Endometrial microvascular endothelial cells (primary cell): Measurements from ENCODE around the gene GPRASP3. TPM values are rescaled to one million over a fixed set of nuclear protein-coding genes. Genes with fewer than 3 reads are reported as not detected.
"Not testable (repeated sequence)": the region's sequence is repeated elsewhere in the genome, so short reads cannot be mapped to it uniquely, and the experiment has no call there.

Source experiments
- in situ Hi-C: cut with HindIII; loops from 2 replicates; pipeline ENCODE4 v1.10.0; 2017; ENCODE audit warnings: low sequenced_read_pairs, low pct_unique_long_range_greater_than_20kb; ENCODE audit errors: inconsistent ontology term
- total RNA-seq: library from RNA; depleted of rRNA; stranded (reverse); fragments of >200 nt; gene quantifications from one replicate; pipeline ENCODE4 v1.2.3, GENCODE V29; 2015; ENCODE audit errors: inconsistent ontology term

Gene GPRASP3, protein sequence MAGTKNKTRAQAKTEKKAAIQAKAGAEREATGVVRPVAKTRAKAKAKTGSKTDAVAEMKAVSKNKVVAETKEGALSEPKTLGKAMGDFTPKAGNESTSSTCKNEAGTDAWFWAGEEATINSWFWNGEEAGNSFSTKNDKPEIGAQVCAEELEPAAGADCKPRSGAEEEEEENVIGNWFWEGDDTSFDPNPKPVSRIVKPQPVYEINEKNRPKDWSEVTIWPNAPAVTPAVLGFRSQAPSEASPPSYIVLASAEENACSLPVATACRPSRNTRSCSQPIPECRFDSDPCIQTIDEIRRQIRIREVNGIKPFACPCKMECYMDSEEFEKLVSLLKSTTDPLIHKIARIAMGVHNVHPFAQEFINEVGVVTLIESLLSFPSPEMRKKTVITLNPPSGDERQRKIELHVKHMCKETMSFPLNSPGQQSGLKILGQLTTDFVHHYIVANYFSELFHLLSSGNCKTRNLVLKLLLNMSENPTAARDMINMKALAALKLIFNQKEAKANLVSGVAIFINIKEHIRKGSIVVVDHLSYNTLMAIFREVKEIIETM
- 4.0 TPM for total RNA-seq

DNA sequence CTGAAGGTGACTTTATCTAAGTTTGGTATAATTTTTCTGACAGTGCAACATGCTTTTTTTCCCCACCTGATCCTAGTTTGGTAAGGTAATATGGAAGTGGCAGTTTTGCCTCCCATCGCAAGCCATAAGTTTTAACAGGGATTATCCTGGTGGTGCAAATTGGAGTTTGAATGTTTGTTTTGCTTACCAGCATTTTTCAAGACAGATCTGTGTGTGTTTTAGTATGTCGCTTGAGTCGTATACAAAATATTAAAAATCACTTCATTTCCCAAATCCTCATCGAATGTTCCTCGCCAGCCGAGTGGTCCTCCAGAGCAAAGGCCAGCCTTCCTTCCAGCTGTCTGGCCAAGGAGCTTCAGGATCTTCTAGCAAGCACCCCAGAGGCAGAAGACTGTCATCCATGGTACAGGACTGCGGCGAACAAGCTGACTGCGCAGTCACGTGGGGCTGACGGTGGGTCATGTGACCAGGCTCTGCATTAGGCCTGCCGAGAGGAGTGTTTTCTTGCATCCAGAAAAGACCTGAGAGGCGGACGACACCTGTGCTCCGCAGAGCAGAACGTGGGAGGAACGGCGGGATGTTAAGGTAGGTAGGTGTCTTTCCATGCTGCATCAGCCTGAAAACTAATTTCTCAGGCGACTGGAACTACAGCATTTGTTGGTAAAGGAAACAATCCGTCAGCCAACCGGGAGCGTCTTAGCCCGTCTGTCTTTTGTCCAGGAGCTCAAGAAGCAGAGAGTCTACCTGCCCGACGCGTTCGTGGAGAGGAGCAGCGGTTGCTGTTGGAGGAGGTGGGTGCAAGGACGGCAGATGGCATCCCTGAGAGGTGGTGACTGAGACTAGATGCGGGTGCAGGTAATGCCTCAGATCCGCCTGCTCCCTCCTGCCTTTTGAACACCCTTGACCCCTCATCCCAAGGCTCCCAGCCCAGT is at the start of gene GPRASP3:
Gene GPRASP3, plus strand, starts transcription at position 507 of the 932 bp plus-strand sequence. CDS start 28,253 bp downstream, outside the sequence.
- in situ Hi-C loops: no loop called here

DNA sequence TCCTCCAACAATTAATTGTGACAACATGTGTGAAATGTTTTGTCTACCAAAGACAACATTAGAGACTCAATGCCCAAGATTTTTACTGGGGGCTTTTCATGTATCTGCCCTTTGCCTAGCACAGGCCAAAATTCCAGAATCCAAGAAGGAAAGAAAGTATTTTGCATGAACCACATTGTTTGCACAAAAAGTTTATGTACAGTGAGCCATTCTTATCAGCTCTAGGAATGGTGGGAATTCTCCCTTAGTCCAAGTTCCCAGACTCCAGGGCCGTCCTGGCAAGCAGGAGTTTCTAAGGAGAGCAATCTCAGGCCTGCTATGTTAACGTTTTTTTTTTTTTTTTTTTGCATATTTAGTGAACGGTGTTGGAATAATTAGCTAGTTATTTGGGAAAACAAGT is 47.7 kb upstream of the GPRASP3 start:
- in situ Hi-C loops: no loop called here

DNA sequence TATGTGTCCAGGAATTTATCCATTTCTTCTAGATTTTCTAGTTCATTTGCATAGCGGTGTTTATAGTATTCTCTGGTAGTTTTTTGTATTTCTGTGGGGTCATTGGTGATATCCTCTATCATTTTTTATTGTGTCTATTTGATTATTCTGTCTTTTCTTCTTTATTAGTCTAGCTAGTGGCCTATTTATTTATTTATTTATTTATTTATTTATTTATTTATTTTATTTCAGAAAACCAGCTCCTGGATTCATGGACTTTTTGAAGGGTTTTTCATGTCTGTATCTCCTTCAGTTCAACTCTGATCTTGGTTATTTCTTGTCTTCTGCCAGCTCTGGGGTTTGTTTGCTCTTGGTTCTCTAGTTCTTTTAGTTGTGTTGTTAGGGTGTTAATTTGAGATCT is 43.1 kb upstream of the GPRASP3 start:
- in situ Hi-C loops: not testable (repeated sequence)

DNA sequence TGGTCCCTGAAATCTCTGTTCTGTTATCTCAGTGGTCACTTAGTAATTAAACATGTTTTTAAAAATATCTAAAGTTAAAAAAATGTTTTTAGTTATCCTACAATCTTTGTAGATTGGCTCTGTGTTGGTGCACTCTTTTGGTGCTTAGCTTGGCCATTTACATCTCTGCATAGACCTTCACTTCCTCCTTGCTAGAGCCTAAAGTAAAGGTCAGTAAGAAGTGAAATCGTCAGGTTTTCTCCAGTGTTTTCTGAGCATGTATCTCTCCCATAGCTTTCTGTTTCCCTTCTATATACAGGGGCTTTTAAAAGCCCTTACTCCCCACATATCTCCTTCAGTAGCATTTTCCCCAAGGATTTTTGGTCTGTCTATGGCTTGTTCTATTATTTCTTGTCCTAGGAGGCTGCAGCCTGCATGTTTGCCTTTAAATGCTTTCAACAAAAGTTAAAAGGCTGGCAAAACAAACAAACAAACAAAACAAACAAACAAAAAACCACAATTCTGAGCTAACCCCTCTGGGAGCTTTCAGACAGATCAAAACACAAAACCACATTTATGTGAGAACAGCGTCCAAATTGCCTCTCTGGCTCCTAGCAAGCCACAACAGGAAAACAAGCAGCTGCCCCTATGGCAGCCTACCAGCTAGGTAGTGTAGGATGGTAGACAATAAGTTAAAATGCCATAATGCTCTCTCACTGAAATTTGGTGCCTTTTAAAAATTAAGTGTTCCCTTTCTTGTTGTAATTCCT is 35.6 kb upstream of the GPRASP3 start:
- in situ Hi-C loops: no loop called here

DNA sequence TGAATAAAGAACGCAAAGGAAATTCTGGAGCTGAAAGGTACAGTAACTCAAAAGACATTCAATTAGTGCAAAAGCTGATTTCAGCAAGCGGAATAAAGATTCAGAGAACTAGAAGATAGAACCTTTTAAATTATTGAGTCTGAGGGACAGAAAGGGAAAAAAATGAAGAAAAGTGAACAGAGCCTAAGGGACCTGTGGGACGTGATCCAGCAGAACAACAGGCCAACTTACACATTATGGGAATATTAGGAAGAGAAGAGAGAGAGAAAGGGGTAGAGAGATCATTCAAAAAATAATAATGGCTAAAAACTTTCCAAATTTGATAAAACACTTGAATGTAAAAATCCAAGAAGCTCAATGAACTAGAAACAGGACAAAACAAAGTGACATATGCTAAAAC is 25.8 kb upstream of the GPRASP3 start:
- in situ Hi-C loops: no loop called here

DNA sequence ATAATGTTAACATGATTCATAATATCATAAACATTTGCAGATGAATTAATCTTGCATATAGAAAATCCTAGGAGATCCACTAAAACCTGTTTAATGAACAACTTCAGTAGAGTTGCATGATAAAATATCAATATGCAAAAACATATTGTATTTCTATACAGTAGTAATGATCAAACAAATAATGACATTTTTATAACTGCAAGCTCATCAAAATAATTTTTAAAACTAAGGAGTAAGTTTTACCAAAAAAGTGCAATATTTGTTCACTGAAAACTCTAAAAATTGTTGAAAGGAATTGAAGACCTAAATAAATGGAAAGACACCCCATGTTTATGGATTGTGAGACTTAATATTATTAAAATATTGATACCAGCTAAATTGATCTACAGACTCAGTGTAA is 24.2 kb upstream of the GPRASP3 start:
- in situ Hi-C loops: no loop called here

DNA sequence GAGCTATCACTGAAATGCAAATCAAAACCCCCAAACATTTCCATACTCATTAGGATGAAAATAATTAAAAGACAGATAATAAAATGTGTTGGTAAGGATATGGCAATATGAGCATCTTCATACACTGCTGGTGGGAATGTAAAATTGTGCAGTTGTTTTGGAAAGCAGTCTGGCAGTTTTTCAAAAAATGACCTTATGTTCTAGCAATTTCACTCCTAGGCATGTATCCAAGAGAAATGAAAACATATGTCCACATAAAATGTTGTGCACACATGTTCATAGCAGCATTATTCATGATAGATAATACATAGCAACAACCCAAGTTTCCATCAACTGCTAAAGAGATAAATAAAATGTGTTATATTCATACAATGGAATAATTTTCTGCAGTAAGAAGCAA is 23.0 kb upstream of the GPRASP3 start:
- in situ Hi-C loops: no loop called here

DNA sequence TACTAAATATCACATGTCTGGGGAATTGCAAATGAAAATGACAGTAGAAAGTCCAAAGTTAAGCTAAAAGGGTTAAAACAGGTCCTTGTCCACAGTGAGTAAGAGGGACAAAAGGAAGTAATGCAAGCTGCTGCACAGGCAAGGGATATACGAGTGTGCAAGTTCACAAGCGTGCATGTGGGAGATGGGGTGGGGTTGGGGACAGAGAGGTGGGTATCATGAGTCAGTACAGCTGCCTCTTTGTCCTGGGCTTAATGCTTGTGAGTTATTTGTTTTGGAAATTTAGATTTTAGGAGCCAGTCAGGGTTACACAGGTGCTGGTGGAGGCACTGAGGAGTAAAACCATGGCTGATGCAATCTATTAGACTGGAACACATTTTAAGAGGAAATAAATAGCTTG is 11.6 kb upstream of the GPRASP3 start:
- in situ Hi-C loops: no loop called here

DNA sequence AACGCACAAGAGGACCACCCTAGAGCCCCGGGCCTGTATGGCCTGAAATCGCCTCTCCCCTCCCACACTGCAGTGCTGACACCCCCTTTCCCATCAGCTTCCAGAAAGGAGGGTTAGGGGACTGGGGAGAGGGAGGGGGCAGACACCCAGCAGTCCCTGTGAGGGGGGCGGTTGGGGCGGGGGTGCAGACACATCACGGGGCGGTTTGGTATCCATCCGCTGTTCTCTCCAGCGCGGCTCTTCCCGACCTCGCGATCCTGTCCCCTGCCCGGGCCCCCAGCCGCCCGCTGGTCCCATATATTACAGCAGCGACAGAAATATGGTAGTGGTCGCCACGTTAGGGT is 8.7 kb upstream of the GPRASP3 start:
- in situ Hi-C loops: no loop called here

DNA sequence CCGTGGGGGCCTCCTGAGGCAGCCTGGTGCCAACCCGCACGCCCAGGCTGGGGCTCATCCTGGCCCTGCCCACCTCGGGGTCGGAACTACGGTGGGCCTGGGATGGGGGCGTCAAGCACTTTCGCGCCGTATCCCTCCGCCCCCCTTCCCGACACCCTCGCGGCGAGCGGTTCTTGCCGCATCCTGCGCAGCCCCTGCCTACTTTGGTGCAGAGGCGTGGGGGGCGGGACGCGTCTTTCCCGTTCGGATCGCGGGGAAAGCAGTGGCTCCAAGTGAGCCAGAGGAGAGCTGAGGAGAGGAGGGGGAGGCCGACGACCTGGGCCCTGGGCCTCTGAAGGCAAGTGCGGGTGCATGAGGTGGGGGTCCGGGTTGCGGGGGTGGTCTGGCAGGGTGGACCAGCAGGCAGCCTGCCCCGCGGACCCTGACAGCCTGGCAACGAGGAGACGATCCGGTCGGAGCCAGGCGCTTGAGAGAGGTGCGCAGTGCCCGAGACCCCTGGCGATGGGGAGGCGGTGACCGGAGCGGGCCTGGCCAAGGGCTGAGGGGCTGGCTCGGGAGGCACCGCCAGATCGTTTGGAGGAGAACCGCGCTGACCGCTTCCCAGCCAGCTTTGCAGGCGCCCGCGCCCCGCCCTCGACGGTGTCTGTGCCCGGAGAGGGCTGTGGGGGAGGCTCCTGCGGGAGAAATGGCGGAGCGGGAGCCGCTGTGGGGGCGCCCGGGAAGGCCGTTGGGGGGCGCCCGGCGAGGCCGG is 8.2 kb upstream of the GPRASP3 start, which contains the start of gene GPRASP2:
Gene GPRASP2, plus strand, starts transcription at position 233 of the 751 bp plus-strand sequence. CDS start 2,422 bp downstream, outside the sequence.
- in situ Hi-C loops: no loop called here

DNA sequence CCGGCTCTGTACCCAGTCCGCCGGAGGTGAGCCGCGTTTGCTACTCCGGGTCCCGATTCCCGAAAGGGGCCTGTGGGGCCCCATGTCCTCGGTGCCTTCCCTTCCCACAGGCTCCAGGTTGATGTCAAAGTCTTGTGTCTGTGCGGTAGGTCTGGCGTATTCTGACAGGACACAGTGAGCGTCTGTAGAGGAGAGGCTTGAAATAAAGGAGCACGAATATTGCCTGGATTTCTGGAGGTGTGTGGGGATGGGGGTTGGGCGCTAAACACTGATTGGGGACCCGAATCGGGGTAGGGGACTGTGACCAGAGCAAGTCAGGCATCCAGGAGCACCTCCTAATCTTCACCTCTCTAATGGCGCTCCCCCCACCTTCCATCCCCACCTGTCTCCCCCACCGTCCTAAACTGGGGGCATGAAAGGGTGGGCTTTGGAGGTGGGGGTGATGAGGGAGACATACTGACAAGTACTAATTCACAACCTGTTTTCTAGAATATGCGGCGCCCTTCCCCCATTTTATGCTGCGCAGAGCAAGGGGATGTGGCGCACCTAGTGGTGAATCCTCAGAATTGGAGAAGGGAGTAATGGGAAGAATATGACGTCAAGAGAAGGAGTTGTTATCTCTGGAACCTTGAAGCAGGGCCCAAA is 7.4 kb upstream of the GPRASP3 start:
- in situ Hi-C loops: no loop called here

DNA sequence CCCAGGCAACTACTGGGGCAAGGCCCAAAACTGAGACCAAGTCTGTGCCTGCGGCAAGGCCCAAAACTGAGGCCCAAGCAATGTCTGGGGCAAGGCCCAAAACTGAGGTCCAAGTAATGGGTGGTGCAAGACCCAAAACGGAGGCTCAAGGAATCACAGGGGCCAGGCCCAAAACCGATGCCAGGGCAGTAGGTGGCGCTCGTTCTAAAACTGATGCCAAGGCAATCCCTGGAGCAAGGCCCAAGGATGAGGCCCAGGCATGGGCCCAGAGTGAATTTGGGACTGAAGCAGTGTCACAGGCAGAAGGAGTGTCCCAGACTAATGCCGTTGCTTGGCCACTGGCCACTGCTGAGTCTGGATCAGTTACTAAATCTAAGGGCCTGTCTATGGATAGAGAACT is 5.5 kb upstream of the GPRASP3 start:
- in situ Hi-C loops: no loop called here

DNA sequence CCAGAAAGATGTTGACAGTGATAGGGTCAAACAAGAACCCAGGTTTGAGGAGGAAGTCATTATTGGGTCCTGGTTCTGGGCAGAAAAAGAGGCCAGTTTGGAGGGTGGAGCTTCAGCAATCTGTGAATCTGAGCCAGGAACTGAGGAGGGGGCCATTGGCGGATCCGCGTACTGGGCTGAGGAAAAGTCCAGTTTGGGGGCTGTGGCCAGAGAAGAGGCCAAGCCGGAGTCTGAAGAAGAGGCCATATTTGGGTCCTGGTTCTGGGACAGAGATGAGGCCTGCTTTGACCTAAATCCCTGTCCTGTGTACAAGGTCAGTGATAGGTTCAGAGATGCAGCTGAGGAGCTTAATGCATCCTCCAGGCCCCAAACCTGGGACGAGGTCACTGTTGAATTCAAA is 4.6 kb upstream of the GPRASP3 start:
- in situ Hi-C loops: no loop called here

DNA sequence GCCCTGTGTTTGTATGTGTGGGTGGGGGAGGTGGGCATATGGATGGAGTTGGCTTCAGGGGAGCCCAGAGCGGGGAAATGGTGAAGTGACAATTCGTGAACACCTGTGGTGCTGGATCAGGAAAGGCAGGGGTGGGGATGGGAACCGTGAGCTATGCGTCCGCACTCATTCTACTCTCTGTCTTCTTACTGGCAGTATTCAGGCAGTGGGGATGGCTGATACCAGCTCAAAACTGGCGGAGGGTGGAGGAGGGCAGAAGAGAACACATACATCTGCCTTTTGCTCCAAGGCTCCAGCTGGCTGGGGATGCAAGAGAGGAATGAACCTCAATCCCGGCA is 595 bp downstream of the GPRASP3 start:
- in situ Hi-C loops: not testable (repeated sequence)

DNA sequence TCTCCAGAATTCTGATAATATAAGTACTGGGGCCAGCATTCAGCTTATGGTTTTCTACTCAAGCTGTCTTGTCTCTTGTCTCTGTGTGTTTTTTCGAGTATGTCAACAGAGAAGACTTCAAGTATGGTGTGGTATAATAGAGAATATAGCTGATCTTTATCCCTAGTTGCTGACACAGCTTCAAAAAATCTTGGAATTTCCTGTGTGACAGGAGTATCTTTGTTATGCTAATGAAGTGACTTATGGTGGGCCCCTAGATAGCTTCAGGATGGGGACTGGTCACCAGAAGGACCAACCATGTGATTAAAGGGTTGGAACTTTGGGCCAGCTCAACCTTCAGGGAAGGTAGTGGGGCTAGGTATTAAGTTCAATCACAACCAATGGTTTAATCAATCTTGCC is 2.9 kb downstream of the GPRASP3 start:
- in situ Hi-C loops: no loop called here

DNA sequence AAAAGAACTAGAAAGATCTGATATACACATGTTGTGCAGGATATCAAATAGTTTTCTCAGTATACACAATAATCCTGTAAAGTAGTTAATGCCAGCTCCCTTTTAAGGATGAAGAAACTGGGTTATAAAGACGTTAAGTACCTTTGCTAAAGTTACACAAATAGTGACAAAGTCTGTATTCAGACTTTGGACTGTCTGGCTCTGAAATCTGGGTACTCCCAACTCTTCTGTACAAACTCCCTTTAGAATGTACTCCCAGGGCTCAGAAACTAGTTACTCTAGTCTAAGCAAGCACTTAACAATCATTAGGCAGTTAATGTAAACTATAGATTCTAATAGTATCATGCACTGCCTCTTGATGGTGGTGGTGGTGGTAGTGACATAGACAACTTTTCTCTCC is 7.2 kb downstream of the GPRASP3 start:
- in situ Hi-C loops: no loop called here

DNA sequence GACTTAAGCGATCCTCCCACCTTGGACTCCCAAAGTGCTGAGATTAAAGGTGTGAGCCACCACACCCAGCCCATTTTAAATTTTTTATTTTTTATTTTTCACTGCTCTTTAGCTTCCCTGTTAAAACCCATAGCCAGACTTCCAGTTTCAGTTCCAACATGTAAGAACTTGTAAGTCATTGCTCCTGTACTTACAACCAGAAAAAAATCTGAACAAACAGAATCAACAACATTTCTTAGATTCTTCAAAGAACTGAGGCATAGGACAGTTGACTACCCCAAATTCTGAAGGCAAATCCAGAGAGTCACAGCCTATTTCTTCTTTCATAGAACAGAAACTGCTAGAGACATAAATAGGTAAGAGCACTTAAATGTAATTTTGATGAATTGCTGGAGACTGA is 8.1 kb downstream of the GPRASP3 start:
- in situ Hi-C loops: no loop called here

DNA sequence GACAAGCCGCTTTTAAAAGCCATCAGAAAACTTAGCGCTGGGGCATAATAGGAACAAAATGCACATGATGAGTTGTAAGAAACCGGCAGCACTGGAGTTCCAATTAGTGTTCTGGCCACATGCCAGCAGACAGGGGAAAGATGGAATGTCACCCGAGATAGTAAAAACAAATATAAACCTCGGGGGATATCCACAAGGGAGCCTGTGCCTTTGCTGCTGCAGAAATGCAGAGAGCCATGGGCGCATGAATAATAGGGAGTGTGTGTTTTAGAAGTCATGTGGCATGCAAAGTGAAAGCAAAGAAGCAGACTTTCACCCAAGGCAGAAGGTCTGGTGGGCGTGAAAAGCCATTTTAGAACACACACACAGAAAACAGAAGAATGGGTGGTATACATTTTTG is 19.1 kb downstream of the GPRASP3 start:
- in situ Hi-C loops: no loop called here
